Stomach (tissue), 9 donors: ENCODE data around the gene FOXRED1. TPM values are rescaled to one million over a fixed set of nuclear protein-coding genes. Genes with fewer than 3 reads are reported as not detected.

Experiments used
- DNase-seq, 2 donors: peaks; one replicate each; pipeline versions ENCODE4 v3.0.0 to v3.0.0-alpha.2; 2013 to 2019
- H3K27ac ChIP-seq, 5 donors: fragments of 200-600 bp in 4 of 5; sonication (generic) in 4 of 5; one replicate each; pipeline ENCODE4 v1.5.1; 2013 to 2019; ENCODE audit warnings: mild to moderate bottlenecking in 1 of 5, moderate library complexity in 1 of 5
- H3K27me3 ChIP-seq, 3 donors: fragments of 200-600 bp; sonication (generic); one replicate each; pipeline ENCODE4 v1.5.1; 2017 to 2019; ENCODE audit warnings: mixed run types in 1 of 3
- H3K36me3 ChIP-seq, 4 donors: fragments of 200-600 bp; sonication (generic); 1 replicate in 3 of 4; 2 replicates in 1 of 4; pipeline ENCODE4 v1.5.1; 2016 to 2019
- H3K4me1 ChIP-seq, 4 donors: fragments of 200-600 bp; sonication (generic); one replicate each; pipeline ENCODE4 v1.5.1; 2016 to 2019
- H3K4me3 ChIP-seq, 4 donors: fragments of 200-600 bp; sonication (generic) in 3 of 4; one replicate each; pipeline ENCODE4 v1.5.1; 2016 to 2019; ENCODE audit warnings: mild to moderate bottlenecking in 1 of 4
- H3K9me3 ChIP-seq, 4 donors: fragments of 200-600 bp; sonication (generic); one replicate each; pipeline ENCODE4 v1.5.1; 2016 to 2019
- EP300 ChIP-seq: sonication (generic); formaldehyde crosslinking; IDR thresholded peaks from one replicate; pipeline ENCODE4 v1.6.1; 2017; ENCODE audit warnings: antibody characterized with exemption
- POLR2A ChIP-seq, 4 donors: fragments of 450-650 bp; IDR thresholded peaks; one replicate each; pipeline ENCODE4 v1.6.1; 2016; ENCODE audit warnings: antibody characterized with exemption in 4 of 4, control low read depth in 2 of 4, mild to moderate bottlenecking in 1 of 4, moderate library complexity in 1 of 4
- POLR2AphosphoS5 ChIP-seq, 3 donors: sonication (generic); formaldehyde crosslinking; IDR thresholded peaks; one replicate each; pipeline ENCODE4 v1.6.1; 2016; ENCODE audit warnings: antibody characterized with exemption in 3 of 3
- WGBS, 5 donors: extraction: QIAGEN DNeasy Blood & Tissue Kit in 3 of 5; methylation state at CpG; one replicate each; pipeline versions ENCODE4 v1.1.5 to v1.1.7; 2013 to 2018; 5-methylcytosine and 5-hydroxymethylcytosine counted together
- intact Hi-C: fragments of 100-400 bp; cut with DNase I; formaldehyde crosslinking; loops from one replicate; pipeline ENCODE4 v1.15.1; 2023; ENCODE audit warnings: low total_unique reads
- polyA plus RNA-seq, 3 donors: library from polyadenylated mRNA; stranded (reverse); fragments of 200-250 nt; gene quantifications; one replicate each; pipeline ENCODE4 v1.2.3, GENCODE V29; 2013
- total RNA-seq, 5 donors: library from RNA; depleted of rRNA; stranded (reverse); fragments of >200 nt; gene quantifications; one replicate each; pipeline versions ENCODE4 v1.1.0 to v1.2.3, GENCODE V29; 2014 to 2016
- TF ChIP-seq, protein P1 (sequence below), 7 experiments: fragments of 450-650 bp in 4 of 7; fragments of 200-600 bp in 3 of 7; sonication (generic) in 3 of 7; IDR thresholded peaks; one replicate each; pipeline ENCODE4 v1.5.1; 2016 to 2019; ENCODE audit warnings: antibody characterized with exemption in 7 of 7, control low read depth in 2 of 7, mild to moderate bottlenecking in 1 of 7
- donor health status: healthy with polysubstance abuse.
- donor health status: Bipolar disorder and iron deficiency.
- donor health status: healthy.

FOXRED1 gene
- total and polyA plus RNA-seq, 8 donors, result 5.4 to 26.3 (median 17.4) TPM

DNA sequence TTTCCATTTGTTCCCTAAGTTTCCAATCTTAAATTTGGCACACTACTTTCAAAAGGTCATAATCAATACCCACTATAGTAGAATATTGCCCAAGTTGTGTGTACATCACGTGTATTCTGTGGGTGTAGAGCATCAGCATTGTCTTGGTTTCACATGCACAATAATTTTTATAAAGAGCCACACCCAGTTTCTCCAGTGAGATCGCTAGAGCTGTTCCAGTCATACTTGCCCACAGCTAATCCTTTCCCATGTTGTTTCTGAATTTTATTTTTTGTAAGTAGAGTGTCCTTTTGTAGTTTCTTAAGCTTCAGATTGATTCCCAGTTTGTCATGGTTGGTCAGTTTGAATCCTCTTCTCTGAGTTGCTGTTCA lies 43.7 kb upstream of the FOXRED1 start:
- 82 to 96% (median 84%) methylated on average over 2 of the region's 2 CpGs for WGBS, 5 donors
- H3K4me3 ChIP-seq, result no peak overlapping the region
- no peak for DNase-seq
- intact Hi-C loops, result no loop called here
- no peaks in the 10 kb centered on the region for H3K27me3 ChIP-seq
- H3K9me3 ChIP-seq, result no peaks in the 10 kb centered on the region
- peaks cover 0 to 6% (median 0%) of the 10 kb centered on the region in 4 donors for H3K4me1 ChIP-seq
- no peak overlapping the region for H3K27ac ChIP-seq
- no peak for TF ChIP-seq EP300
- TF ChIP-seq, protein P1, sequence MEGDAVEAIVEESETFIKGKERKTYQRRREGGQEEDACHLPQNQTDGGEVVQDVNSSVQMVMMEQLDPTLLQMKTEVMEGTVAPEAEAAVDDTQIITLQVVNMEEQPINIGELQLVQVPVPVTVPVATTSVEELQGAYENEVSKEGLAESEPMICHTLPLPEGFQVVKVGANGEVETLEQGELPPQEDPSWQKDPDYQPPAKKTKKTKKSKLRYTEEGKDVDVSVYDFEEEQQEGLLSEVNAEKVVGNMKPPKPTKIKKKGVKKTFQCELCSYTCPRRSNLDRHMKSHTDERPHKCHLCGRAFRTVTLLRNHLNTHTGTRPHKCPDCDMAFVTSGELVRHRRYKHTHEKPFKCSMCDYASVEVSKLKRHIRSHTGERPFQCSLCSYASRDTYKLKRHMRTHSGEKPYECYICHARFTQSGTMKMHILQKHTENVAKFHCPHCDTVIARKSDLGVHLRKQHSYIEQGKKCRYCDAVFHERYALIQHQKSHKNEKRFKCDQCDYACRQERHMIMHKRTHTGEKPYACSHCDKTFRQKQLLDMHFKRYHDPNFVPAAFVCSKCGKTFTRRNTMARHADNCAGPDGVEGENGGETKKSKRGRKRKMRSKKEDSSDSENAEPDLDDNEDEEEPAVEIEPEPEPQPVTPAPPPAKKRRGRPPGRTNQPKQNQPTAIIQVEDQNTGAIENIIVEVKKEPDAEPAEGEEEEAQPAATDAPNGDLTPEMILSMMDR (IDR thresholded peaks at IDR 0.05), result no peak
- no peak for TF ChIP-seq POLR2AphosphoS5 (IDR thresholded peaks at IDR 0.05)
- peaks cover 4 to 21% (median 13%) of the 10 kb centered on the region in 4 donors for H3K36me3 ChIP-seq

DNA sequence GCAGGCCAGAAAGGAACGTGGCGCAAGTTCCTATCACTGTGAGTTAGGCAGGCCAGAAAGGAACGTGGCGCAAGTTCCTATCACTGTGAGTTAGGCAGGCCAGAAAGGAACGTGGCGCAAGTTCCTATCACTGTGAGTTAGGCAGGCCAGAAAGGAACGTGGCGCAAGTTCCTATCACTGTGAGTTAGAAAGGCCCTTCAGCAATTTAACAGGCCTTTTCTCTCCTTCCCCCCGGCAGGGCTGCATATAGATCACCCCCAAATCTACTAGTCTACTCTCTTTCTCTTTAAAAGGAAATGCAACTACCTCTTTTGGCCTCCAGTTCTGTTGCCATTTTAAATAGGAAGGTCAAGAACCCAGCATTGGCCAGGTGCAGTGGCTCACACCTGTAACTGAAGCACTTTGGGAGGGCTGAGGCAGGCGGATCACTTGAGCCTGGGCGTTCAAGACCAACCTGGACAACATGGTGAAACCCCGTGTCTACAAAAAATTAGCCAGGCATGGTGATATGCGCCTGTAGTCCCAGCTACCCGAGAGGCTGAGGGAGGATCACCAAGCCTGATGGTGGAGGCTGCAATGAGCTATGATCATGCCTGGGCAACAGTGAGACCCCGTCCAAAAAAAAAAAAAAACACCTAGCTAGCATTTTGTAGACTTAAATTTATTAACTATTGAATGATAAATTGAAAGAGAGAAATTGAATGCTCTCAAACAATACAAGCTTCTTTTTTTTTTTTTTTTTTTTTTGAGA lies 42.4 kb upstream of the FOXRED1 start:
- TF ChIP-seq POLR2A (IDR thresholded peaks at IDR 0.05), result no peak
- TF ChIP-seq POLR2AphosphoS5 (IDR thresholded peaks at IDR 0.05), result no peak
- no peak for TF ChIP-seq EP300
- TF ChIP-seq, protein P1 (IDR thresholded peaks at IDR 0.05), result no peak

DNA sequence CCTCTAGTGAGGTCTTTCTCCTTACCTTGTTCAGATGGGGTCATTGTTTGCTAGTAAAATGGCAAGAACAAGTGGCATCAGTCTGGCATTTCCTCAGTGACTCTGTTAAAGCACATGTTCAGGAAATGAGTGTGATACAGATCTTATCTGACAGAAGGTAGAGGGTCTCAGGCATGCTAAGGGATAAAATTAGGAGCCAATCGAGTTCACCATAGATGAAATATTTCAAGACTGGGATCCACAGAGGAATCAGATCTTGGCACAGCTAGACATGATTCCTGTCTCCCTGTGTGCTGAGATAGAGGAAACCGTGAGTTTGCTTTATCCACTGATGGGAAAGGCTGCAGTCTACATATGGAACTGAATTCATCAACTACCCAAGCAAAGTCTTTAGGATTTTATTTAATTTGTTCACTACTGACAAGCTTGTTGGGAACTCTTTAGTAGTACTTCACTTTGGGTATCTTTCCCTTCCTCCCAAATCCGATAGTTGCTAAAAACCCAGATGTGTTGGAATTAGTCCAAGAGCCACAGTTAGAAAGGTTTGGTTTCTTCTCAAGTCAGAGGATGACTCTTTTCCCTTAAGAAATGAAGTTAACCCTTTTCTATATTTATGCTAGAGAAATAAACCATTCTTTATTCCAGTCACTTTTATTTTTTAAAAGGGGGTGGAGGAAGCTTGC lies 39.0 kb upstream of the FOXRED1 start:
- no peak for DNase-seq
- H3K9me3 ChIP-seq, result no peaks in the 10 kb centered on the region
- no peak overlapping the region for H3K4me3 ChIP-seq
- WGBS, 5 donors, result 62 to 75% (median 70%) methylated on average over 3 of the region's 3 CpGs
- intact Hi-C loops, result no loop called here
- TF ChIP-seq, protein P1 (IDR thresholded peaks at IDR 0.05), result no peak
- TF ChIP-seq POLR2A (IDR thresholded peaks at IDR 0.05) (no peak), EP300 (no peak), POLR2AphosphoS5 (IDR thresholded peaks at IDR 0.05) (no peak)
- H3K27me3 ChIP-seq, result no peaks in the 10 kb centered on the region
- H3K36me3 ChIP-seq, result peaks cover 4 to 33% (median 23%) of the 10 kb centered on the region in 4 donors
- H3K4me1 ChIP-seq, result peaks cover 4 to 17% (median 8%) of the 10 kb centered on the region in 4 donors
- no peak overlapping the region for H3K27ac ChIP-seq

More for the DNA sequence above, 42.4 kb upstream of the FOXRED1 start:
- Histone ChIP-seq H3K9me3 (no peaks in the 10 kb centered on the region), H3K27ac (no peak overlapping the region), H3K4me1 (peaks cover 0 to 9% (median 3%) of the 10 kb centered on the region in 4 donors), H3K4me3 (no peak overlapping the region), H3K27me3 (no peaks in the 10 kb centered on the region), H3K36me3 (peaks cover 4 to 21% (median 18%) of the 10 kb centered on the region in 4 donors)
- no peak for DNase-seq
- intact Hi-C loops, result no loop called here
- whole genome bisulfite sequencing, 5 donors, result 93 to 96% (median 95%) methylated on average over 8 to 11 of the region's 15 CpGs

DNA sequence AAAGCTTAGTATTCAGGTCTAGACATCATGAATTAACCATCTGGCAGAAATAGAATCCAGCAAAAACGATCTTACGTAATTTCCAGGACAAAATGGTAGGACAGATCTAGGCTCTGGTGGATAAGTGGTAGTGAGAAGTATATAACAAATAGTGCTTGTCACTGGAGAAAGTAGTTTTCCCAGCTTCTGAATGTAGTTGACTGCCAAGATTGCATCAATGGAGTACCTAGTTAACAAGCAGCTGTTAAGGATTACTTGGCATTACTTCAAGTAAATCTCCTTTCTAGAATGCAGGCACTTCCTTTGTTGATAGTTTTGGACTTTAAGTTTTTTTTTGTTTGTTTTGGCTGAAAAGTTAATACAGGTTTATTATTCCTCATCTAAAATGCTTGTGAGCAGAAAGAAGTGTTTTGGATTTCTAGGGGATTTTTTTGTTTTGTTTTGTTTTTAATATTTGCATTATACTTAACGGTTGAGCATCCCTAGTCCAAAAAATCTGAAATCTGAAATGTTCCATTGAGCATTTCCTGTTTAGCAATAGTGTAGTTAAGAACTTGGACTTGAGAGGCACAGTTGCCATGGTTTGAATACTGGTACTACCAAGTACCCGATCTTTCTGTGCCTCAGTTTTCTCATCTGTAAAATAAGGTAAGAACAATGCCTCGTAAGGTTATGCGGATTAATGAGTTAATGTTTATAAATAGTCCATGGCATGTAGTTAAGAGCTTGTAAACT lies 37.1 kb upstream of the FOXRED1 start:
- DNase-seq, result peak in 1 of 2 donors; percentile 32
- 43 to 62% (median 47%) methylated on average over 6 of the region's 6 CpGs for WGBS, 5 donors
- H3K27me3 ChIP-seq, result no peaks in the 10 kb centered on the region
- H3K27ac ChIP-seq, result no peak overlapping the region
- peaks cover 4 to 17% (median 8%) of the 10 kb centered on the region in 4 donors for H3K4me1 ChIP-seq
- no peaks in the 10 kb centered on the region for H3K9me3 ChIP-seq
- peaks cover 4 to 49% (median 38%) of the 10 kb centered on the region in 4 donors for H3K36me3 ChIP-seq
- H3K4me3 ChIP-seq, result no peak overlapping the region
- TF ChIP-seq EP300, result no peak
- peak in 1 of 3 donors; percentile 5 for TF ChIP-seq POLR2AphosphoS5 (IDR thresholded peaks at IDR 0.05)
- intact Hi-C loops, result no loop called here
